HG03066 (cell line): Measurements from ENCODE around the gene LMF1.
"Not testable (repeated sequence)": the region's sequence is repeated elsewhere in the genome, so short reads cannot be mapped to it uniquely, and the experiment has no call there.

Experiments used
- ATAC-seq: cut with Tn5 transposase; IDR thresholded peaks from one replicate; pipeline ENCODE4 v1.9.1; 2021; ENCODE audit warnings: low read depth; ENCODE audit not compliant: unreplicated experiment

Gene LMF1

GRCh38 chr16:839643-840408 lies 131.0 kb downstream of the LMF1 start:
- no peak for ATAC-seq

GRCh38 chr16:838741-839140 lies 132.0 kb downstream of the LMF1 start:
- no peak for ATAC-seq

- not testable (repeated sequence) for ATAC-seq
Measured at GRCh38 chr16:836822-837221, 134.0 kb downstream of the LMF1 start.

- no peak for ATAC-seq
Measured at GRCh38 chr16:836221-836620, 134.6 kb downstream of the LMF1 start.

- no peak for ATAC-seq
Measured at GRCh38 chr16:835373-835772, 135.4 kb downstream of the LMF1 start.

GRCh38 chr16:833411-833810 lies 137.4 kb downstream of the LMF1 start:
- ATAC-seq = no peak

- ATAC-seq = no peak
Measured at GRCh38 chr16:832652-833336, 138.0 kb downstream of the LMF1 start.

GRCh38 chr16:831571-832413 lies 139.0 kb downstream of the LMF1 start:
- ATAC-seq = no peak

GRCh38 chr16:830871-831570 lies 139.8 kb downstream of the LMF1 start:
- ATAC-seq = no peak

GRCh38 chr16:830107-830870 lies 140.5 kb downstream of the LMF1 start:
- ATAC-seq = no peak

GRCh38 chr16:828891-829290 lies 141.9 kb downstream of the LMF1 start:
- ATAC-seq = no peak

GRCh38 chr16:827513-827912 lies 143.3 kb downstream of the LMF1 start:
- ATAC-seq = no peak

GRCh38 chr16:825341-826061 lies 145.3 kb downstream of the LMF1 start:
- no peak for ATAC-seq

GRCh38 chr16:824601-825000 lies 146.2 kb downstream of the LMF1 start:
- no peak for ATAC-seq

- no peak for ATAC-seq
Measured at GRCh38 chr16:824194-824593, 146.6 kb downstream of the LMF1 start.

- ATAC-seq = no peak
Measured at GRCh38 chr16:822909-823297, 147.9 kb downstream of the LMF1 start.

GRCh38 chr16:822174-822908 lies 148.4 kb downstream of the LMF1 start:
- ATAC-seq = no peak

GRCh38 chr16:821751-822150 lies 149.0 kb downstream of the LMF1 start:
- no peak for ATAC-seq

GRCh38 chr16:820748-821147 lies 150.0 kb downstream of the LMF1 start:
- no peak for ATAC-seq
